EH (cell line): ENCODE data around the gene SLC25A10.

Experiments
- DNase-seq: peaks from one replicate; pipeline ENCODE4 v3.0.0-alpha.2; 2015; ENCODE audit warnings: low read depth

Gene SLC25A10

DNA sequence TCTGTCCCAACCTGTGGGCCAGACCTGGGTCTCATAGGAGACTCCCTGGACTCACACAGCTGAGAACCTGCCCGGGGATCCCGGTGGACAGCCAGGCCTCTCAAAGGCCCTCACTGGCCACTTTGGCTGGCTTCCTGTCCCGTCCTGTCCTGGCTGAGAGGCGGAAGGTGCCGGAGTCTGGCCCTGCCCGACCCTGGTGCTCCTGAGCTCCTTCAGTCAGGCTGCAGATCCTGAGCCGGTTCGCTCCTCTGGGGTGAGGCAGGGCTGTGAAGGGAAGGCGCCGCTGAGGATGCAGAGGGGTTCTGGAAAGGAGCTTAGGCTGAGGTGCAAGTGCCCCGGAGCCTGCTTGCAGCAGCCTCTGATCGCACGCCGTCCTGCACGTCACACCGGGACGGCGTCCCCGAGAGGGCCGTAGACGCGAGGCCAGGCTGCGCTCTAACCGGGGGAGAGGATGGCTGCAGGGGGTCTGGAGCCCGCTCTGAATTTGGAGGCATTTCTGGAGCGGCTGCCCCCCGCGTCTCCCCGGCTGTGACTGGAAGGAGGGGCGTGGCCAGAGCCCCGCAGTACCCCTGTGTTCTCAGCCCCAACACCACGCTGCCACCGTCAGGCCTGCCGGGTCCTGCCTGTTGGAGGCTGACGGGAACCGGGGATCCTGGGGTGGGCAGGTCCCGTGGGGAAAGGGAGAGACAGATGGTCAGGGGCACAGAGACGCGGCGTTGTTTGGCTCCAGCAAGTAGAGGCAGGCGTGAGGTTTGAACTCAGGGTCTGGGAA lies 24.1 kb upstream of the SLC25A10 start:
- DNase-seq, result no peak

DNA sequence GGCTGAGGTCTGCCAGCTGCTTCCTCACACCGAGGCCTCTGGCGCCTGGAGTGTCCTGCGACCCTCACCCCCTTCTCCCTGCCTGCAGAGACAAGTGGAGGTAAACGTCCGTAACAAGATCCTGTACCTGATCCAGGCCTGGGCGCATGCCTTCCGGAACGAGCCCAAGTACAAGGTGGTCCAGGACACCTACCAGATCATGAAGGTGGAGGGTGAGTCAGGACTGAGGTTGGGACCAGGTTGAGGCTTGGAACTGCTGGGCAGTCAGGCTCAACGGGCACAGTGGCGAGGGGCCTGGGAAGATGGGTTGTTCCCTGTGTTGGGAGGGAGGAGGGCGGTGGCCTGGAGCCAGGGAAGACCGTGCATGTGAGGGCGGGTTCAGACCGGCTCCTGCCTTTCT lies 23.5 kb upstream of the SLC25A10 start:
- no peak for DNase-seq

DNA sequence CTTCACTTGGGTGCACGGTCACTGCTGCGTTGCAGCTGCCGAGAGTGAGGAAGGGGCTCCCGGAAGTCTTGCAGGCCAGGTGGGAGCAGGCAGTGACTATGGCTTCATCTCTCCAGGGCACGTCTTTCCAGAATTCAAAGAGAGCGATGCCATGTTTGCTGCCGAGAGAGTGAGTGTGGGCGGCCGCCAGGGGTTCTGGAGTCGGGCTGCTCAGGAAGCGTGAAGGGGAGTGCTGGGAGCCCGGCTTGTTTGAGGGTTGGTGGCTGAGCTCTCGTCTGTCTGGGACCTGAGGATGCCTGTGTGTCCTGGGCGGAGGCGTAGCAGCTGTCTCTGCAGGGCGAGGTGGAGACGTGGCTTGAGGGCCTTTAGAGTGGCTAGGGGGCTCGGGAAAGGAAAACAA lies 22.0 kb upstream of the SLC25A10 start:
- DNase-seq, result no peak

DNA sequence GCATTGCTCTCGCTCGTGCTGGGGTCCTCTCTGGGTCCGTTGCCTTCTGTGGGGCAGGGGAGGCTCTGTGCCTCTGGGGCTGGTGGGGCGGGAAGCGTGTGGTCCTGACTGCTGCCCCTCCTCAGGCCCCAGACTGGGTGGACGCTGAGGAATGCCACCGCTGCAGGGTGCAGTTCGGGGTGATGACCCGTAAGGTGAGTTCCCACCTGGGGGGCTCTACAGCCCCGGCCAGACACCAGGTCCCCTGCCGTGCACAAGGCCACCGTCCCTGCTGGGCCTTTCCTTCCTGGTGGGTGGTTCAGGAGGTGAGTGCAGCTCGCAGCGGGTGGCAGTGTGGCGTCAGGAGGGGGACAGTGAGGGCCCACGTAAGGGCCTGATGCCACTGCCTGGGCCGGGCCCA lies 21.5 kb upstream of the SLC25A10 start:
- no peak for DNase-seq

DNA sequence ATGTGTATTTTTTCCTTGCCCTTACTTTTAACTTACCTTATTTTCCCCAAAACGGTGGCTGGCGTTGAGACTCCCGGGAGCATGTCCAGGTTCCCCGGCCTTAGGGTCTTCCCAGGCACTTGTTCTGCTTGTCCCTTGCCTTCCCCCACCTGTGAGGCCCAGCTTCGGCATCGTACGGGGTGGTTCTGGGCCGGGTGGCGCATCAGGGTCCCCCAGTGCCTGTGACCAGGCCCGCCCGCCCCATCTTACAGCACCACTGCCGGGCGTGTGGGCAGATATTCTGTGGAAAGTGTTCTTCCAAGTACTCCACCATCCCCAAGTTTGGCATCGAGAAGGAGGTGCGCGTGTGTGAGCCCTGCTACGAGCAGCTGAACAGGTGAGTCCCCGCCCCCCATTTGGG lies 20.9 kb upstream of the SLC25A10 start:
- no peak for DNase-seq

DNA sequence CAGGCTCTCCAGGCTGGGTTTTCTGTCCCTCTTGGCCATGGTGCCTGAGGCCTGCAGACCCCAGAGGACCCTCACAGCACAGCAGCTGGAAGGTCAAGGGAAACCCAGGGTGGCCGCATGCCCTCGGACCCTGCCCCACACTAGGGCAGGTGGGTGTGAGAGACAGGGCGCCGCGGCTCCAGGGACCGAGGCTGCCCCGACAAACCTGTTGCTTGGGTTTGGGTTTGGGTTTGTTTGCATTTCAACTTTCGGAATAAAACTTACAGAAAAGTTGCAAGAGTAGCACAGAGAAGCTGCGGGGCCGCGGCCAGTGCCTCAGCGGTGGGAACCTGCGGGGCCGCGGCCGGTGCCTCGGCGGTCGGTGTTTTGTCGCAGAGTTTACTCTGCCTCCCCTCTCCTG lies 20.5 kb upstream of the SLC25A10 start:
- DNase-seq, result no peak

DNA sequence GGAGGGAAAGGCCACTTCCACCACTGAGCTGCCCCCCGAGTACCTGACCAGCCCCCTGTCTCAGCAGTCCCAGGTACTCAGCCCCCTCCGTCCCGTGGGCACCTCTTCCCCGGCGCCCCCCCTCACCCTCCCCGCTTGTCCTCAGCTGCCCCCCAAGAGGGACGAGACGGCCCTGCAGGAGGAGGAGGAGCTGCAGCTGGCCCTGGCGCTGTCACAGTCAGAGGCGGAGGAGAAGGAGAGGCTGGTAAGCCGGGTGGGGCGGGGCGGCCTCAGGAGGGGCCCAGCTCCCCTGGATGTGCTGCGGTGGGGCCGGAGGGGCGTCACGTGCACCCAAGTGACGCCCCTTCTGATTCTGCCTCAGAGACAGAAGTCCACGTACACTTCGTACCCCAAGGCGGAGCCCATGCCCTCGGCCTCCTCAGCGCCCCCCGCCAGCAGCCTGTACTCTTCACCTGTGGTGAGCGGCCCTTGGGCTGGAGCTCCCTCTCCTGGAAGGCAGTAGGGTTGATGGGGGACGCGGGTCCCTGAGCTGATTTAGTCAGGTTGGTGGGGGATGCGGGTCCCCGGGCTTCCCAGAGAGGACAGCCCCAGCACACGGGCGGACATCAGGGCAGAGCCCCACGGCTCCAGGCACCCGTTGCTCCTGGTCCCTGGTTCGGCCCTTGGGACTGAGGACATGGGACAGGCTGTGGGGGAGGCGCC lies 18.4 kb upstream of the SLC25A10 start:
- DNase-seq, result no peak

DNA sequence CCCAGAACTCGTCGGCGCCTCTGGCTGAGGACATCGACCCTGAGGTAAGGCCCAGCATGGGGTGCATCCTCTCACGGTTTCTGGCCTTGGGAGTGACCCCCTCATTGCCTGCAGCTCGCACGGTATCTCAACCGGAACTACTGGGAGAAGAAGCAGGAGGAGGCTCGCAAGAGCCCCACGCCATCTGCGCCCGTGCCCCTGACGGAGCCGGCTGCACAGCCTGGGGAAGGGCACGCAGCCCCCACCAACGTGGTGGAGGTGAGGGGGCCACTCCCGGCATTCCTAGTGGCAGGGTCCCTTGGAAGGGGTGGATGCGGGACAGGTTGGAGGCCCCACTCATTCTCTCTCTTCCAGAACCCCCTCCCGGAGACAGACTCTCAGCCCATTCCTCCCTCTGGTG lies 17.3 kb upstream of the SLC25A10 start:
- DNase-seq, result no peak

DNA sequence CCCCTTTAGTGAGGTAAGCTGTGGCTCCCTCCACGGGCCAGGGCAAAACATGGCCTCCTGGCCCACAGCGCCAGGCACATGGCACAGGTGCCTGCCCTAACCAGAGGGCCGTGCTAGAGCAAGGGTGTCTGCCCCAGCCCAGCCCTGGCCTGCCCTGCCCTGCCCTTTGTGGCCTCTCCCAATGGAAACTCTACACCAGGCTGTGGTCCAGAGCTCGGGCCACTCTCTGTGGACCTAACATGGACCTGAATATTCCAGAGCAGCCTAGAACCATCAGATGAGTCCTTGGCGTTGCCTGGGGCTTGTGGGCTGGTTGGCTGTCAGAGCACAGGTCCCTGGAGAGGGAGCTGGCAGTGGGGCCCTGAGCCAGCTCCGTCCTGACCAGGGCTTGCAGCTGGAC lies 16.9 kb upstream of the SLC25A10 start:
- no peak for DNase-seq

DNA sequence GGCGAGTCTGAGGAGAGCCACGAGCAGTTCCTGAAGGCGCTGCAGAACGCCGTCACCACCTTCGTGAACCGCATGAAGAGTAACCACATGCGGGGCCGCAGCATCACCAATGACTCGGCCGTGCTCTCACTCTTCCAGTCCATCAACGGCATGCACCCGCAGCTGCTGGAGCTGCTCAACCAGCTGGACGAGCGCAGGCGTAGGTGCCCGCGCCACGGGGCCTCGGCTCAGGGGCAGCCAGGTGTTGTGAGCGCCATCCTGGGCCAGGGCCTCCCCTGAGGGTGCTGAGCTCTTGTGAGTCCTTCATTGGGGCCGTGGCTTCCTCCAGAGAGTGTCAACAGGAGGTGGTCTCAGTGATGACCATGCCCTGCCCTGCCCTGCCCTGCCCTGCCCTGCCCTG lies 16.3 kb upstream of the SLC25A10 start:
- no peak for DNase-seq

DNA sequence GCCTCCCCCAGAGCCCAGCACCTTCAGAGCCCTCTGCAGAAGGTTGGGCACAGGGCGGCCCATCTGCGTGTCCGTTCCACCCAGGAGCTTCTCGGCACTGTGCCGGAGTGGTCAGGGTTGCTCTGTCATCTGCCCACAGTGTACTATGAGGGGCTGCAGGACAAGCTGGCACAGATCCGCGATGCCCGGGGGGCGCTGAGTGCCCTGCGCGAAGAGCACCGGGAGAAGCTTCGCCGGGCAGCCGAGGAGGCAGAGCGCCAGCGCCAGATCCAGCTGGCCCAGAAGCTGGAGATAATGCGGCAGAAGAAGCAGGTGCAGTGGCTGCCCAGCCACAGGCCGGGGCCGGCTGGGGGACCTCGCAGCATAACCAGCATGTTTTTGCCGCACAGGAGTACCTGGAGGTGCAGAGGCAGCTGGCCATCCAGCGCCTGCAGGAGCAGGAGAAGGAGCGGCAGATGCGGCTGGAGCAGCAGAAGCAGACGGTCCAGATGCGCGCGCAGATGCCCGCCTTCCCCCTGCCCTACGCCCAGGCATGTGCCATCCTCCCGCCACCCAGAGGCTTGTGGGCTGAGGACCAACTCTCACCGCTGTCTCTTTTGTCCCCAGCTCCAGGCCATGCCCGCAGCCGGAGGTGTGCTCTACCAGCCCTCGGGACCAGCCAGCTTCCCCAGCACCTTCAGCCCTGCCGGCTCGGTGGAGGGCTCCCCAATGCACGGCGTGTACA lies 15.7 kb upstream of the SLC25A10 start:
- no peak for DNase-seq

DNA sequence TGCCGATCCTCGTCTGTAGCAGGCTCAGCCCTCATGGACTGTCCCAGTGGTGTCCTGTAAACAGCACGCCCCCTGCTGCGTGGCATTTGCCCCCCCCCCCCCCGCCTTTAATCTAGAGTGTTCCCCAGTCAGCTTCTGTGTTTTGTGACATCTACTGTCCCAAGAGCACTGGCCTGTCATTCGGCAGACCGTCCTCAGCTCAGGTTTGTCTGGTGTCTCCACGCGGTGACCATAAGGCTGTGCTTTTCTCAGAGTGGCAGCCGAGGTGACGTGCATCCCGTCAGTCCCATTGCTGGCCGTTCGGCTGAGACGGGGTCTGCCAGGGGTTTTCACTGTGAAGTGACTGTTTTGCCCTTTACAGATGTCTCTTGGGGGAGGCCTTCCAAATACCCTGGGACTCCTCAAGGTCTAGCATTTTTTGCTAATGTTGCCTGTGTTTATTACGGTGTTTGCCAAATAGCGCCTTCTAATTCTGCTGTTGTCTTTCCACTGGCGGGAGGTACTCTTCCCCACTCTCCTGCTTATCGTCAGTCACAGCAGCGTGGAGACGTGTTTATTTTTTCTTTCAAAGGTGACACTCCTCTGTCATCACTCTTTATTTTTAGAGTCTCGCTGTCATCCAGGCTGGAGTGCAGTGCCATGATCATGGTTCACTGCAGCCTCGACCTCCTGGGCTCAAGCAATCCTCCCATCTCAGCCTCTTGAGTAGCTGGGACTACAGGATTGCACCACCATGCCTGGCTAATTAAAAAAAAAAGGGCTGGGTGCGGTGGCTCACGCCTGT lies 14.6 kb upstream of the SLC25A10 start:
- no peak for DNase-seq

DNA sequence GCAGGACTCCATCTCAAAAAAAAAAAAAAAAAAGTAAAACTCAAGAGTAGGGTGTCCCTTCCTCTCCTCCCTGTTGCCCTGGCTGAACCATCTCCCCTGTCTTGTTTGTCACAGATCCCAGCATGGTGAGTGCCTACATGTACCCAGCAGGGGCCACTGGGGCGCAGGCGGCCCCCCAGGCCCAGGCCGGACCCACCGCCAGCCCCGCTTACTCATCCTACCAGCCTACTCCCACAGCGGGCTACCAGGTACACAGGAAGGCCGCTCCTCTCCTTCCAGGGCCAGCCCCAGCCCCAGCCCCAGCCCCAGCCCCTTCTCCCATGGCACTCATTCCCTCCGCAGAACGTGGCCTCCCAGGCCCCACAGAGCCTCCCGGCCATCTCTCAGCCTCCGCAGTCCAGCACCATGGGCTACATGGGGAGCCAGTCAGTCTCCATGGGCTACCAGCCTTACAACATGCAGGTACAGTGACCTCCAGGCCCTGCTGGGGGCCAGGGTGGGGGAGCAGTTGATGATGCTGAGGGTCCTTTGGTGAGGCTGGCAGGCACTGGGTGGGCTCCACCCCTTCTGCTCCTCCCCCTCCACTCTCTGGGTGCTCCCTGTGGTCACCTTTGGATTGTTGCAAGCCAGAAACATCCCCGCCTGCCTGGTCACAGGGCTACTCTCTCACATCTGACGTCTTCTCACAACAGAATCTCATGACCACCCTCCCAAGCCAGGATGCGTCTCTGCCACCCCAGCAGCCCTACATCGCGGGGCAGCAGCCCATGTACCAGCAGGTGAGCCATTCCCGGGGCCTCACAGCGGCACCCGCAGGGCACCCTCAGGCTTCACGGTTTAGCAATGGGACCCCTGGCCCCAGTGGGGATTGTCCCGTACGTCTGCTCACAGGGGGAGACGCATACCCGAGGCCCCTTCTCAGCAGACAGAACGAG lies 11.5 kb upstream of the SLC25A10 start:
- no peak for DNase-seq

DNA sequence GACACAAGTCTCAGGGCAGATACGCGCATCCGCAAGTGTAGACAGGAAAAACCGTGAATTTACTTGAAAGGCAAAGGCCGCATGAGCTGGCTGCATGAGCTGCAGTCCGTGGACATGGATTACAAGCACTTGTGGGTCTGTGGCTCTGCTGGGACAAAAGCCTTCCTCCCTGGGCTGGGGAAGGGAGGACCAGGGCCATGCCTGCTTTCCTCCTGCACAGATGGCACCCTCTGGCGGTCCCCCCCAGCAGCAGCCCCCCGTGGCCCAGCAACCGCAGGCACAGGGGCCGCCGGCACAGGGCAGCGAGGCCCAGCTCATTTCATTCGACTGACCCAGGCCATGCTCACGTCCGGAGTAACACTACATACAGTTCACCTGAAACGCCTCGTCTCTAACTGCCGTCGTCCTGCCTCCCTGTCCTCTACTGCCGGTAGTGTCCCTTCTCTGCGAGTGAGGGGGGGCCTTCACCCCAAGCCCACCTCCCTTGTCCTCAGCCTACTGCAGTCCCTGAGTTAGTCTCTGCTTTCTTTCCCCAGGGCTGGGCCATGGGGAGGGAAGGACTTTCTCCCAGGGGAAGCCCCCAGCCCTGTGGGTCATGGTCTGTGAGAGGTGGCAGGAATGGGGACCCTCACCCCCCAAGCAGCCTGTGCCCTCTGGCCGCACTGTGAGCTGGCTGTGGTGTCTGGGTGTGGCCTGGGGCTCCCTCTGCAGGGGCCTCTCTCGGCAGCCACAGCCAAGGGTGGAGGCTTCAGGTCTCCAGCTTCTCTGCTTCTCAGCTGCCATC lies 10.6 kb upstream of the SLC25A10 start:
- peak; percentile 21 for DNase-seq

DNA sequence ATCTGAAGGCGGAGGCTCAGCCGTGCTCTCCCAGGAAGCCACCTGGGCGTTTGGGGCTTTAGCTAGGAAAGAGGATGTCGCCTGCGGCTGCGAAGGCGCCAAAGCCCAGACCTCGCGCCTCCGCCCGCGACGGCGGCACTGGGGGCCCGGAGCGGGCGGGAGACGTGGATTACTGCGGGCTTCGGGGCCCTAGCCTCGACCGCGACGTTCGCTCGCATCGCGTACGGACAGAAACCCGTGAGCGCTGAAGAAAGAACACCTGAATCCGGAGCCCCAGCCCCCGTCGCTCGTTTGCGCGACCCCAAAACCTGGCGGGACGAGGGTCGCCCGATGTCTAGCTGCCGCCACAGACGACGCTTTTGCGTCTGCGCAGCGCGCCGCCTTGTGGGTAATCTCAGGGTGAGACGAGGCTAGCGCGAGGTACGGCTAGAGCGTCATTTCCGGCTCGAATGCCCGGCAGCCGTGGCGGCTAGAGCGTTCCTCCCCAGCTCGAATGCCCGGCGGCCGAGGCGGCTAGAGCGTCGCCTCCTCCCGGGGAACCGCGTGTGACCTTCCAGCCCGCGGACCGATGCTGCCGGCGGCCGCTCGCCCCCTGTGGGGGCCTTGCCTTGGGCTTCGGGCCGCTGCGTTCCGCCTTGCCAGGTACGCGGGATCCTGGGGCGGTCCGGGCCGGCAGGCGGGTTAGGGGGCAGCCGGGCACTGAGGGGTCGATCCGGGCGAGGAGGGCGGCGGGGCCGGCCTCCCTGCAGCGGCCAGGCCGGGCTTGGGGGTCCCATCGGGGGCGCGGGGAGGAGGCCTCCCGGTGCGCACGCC lies 8.9 kb upstream of the SLC25A10 start, which contains the start of gene MRPL12:
Gene MRPL12, plus strand, starts transcription at position 434 of the 813 bp plus-strand sequence. Its CDS starts 135 bp downstream, at position 569.
- DNase-seq, result peak; percentile 91

DNA sequence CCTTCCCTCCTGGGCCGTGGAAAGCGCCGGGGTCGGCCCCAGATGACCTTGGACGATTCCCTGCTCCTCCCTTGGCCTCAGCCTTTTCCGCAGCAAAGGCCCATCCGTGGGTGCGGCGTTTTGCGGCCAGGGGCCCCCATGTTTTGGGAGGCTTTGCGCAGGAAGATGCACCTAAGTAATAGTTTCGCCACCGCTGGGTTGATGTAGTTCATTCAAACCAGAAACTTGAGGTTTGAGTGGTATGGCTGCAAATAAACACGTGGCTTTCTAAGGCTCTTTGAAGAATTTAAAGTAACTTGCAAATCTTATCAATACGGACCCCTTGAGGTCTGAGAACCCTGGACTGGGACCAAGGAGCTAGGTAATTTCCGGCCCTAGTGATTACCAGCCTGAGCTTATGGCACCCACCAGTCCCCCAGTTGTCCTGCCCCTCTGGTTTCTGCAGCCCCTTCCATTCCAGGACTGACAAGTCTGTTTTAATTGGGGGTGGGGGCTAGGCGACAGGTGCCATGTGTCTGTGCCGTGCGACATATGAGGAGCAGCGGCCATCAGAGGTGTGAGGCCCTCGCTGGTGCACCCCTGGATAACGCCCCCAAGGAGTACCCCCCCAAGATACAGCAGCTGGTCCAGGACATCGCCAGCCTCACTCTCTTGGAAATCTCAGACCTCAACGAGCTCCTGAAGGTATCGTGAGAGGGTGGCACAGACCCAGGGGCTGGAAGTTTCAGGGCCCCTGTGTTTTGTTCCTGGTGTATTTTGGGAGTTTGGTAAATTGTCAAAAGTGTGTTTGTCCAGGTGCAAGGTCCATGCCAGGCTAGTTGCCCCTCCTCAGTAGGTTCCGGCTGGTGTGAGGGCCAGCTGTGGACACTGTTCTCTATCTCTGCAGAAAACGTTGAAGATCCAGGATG lies 8.1 kb upstream of the SLC25A10 start:
- peak; percentile 8 for DNase-seq

DNA sequence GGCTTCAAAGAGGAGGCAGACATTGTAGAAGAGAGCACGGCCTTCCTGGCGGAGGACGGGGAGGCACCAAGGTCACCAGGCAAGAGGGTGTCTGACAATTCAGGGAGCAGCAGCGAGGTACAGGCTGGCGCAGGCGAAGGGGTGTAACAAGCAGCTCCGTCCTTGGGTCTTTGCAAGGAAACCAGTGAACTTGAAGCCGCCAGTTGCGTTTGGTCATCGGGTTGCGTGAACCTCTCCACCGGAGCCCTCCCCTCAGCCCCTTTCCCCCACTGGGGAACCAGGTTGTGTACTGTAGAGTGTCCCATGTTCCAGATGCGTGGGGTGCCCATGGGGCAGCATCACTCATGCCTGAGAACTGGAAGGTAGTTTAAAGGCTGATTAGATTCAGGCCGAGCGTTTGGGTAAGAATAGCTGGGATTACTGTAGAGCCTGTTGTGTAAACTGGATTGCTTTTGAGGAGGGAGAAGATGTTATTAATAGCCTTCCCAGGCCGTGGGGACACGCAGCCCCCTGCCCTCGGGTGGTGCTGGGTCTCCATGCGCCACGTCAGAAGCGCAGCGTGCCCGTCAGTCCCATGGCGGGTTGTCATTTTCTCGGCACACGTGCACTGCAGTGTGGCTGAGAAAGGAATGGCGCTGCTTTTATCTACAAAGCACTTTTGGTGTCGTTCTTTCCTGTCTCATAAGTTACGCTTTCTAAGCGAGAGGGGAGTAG lies 6.4 kb upstream of the SLC25A10 start:
- DNase-seq, result no peak

DNA sequence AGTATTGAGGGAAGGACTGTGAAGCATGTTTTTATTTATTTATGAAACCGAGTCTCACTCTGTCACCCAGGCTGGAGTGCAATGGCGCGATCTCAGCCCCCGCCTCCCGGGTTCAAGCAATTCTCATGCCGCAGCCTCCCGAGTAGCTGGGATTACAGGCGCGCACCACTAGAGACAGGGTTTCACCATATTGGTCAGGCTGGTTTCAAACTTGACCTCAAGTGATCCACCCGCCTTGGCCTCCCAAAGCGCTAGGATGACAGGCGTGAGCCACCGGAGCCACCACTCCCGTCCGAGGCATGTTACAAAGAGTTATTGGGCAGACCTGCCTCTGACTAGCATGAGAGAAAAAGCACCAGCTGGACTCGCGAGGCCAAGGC lies 5.9 kb upstream of the SLC25A10 start:
- no peak for DNase-seq
